Right ventricle myocardium superior (tissue), 1 donor: ENCODE results near the gene NCCRP1. TPM values are rescaled to one million over a fixed set of nuclear protein-coding genes. Genes with fewer than 3 reads are reported as not detected.
A peak's percentile ranks its signal among the peaks of the same experiment; 100 is the strongest.
"Not testable (repeated sequence)": the region's sequence is repeated elsewhere in the genome, so short reads cannot be mapped to it uniquely, and the experiment has no call there.

Experiments used
- ATAC-seq: fragments of 200-7000 bp; cut with Tn5 transposase; one replicate; pipeline ENCODE4 v1.9.1; 2020; ENCODE audit warnings: mild to moderate bottlenecking; ENCODE audit not compliant: poor library complexity
- DNase-seq: peaks from one replicate; pipeline ENCODE4 v3.0.0-alpha.2; 2020
- intact Hi-C: fragments of 100-400 bp; cut with DNase I; formaldehyde crosslinking; loops from one replicate; pipeline ENCODE4 v1.11.2; 2022
- total RNA-seq: library from RNA; stranded (reverse); fragmentation: NEBNext Ultra II Directional; extraction: Animal tissue kit (Norgen Biotek cat#: 25700); gene quantifications from one replicate; pipeline ENCODE4 v1.2.1, GENCODE V29; 2021
- donor health status: DM: no; HTN: yes; CAD: no; lungs with severe emphysema.

The NCCRP1 gene
- total RNA-seq, 1 donor from 2014 or later, result not detected

DNA sequence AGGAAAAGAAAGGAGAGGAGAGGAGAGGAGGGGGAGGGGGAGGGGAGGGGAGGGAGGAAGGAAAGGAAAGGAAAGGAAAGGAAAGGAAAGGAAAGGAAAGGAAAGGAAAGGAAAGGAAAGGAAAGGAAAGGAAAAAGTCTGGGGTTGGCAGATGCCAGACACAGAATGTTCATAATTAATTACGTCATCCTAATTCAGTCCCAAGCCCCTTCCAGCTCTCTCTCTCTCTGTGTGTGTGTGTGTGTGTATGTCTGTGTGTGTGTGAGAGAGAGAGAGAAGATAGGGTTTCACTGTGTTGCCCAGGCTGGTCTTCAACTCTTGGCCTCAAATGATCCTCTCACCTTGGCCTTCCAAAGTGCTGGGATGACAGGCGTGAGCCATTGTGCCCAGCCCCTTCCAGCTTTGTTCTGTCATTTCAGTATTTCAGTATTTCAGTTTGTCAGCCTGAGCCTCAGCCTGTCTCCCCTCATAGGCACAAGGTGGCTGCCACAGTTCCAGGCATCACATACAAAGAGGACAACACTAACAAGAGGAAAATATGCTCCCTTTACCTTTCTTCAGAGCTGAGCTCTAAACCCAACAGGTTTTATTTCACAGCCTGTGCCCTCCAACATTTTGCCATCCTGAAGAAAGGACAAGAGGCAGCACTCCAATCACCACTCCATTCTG, 33.5 kb downstream of the NCCRP1 start:
- no peak for DNase-seq
- intact Hi-C loops, result no loop called here
- ATAC-seq, result no peak

DNA sequence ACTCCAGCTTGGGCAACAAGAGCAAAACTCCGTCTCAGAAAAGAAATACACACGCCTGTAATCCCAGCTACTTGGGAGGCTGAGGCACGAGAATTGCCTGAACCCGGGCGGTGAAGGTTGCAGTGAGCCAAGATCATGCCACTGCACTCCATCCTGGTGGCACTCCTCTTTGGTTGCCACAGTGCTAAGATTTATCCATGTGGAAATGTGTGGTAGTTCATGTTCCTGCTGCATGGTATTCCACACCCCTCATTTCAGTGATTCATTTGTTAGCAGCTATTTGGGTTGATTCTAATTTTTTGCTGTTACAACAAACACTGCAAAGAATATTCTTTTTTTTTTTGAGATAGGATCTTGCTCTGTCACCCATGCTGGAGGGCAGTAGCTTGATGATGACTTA, 35.9 kb downstream of the NCCRP1 start:
- no peak for DNase-seq
- intact Hi-C loops, result no loop called here
- ATAC-seq, result no peak

DNA sequence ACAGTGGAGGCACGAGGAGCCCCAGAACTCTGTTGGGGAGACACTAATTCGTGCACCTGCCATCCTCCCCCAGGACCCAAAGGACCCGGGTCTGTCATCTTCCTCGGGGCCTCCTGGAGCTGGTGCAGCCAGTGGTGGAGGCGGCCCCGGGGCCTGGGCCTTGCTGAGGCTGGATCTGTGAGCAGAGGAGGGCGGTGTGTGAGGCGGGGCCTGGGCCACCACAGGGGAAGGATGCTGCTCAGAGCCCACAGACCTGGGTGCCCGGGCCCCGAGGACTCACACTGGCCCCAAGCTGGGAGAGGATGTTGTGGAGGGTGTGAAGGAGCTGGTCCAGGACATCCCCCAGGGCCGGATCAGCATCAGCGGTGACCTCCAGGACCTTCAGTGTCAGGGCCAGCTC, 39.8 kb downstream of the NCCRP1 start:
- intact Hi-C loops, result no loop called here
- ATAC-seq, result no peak

GRCh38 chr19:39237200-39238184, 40.7 kb downstream of the NCCRP1 start:
- DNase-seq (no peak), ATAC-seq (no peak)
- intact Hi-C loops, result no loop called here

More for the DNA sequence above, 39.8 kb downstream of the NCCRP1 start:
- DNase-seq, result no peak

DNA sequence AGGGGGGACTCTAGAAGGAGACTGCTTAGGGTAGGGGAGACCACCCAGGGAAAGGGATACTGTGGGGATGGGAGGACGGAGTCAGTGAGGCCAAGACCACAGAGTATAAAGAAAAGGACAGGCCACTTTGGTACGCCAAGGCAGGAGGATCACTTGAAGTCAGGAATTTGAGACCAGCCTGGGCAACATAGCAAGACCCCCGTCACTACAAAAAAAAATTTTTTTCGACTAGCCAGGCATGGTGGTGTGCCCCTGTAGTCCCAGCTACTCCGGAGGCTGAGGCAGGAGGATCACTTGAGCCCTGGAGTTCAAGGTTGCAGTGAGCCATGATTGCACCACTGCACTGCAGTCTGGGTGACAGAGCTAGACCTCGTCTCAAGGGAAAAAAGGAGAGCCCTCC, 41.4 kb downstream of the NCCRP1 start:
- ATAC-seq, result no peak

DNA sequence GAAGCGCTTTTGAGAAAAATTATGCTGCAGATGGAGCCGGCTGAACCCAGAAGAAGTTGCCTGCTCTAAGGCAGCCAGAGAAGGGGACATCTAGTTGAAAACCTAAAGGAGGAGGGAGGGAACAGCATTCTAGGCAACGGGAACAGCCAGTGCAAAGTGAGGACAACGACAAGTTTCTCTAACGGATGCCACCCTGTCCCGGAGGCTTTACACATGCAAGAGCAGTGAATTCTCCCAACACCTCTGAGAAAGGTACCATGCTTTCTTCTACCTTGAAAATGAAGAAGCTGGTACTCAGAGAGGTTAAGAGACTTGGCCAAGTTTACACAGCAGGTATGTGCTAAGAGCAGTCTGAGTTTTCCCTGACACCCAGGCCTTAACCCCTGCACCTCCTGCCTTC, 42.2 kb downstream of the NCCRP1 start:
- intact Hi-C loops, result no loop called here
- DNase-seq (no peak), ATAC-seq (no peak)

More for the DNA sequence above, 41.4 kb downstream of the NCCRP1 start:
- intact Hi-C loops, result no loop called here
- DNase-seq, result no peak

DNA sequence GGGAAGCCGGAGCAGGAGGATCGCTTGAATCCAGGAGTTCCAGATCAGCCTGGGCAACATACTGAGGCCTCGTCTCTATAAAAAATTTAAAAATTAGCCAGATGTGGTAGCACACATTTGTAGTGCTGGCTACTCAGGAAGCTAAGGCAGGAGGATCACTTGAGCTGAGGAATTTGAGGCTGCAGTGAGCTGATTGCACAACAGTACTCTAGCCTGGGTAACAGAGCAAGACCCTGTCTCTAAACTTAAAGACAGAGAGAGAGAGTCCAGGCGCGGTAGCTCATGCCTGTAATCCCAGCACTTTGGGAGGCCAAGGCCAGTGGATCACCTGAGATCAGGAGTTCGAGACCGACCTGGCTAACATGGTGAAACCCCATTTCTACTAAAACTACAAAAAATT, 43.7 kb downstream of the NCCRP1 start:
- intact Hi-C loops, result no loop called here
- DNase-seq, result no peak
- ATAC-seq, result no peak

GRCh38 chr19:39243741-39244140, 47.0 kb downstream of the NCCRP1 start:
- ATAC-seq, DNase-seq, intact Hi-C loops: not testable (repeated sequence)

- intact Hi-C loops, DNase-seq, ATAC-seq: not testable (repeated sequence)
These were observed 47.8 kb downstream of the NCCRP1 start, which contains the start of gene IFNL3 for GRCh38 chr19:39244410-39245100. Gene IFNL3, minus strand, starts transcription at chr19:39245006. Its CDS starts 39 bp downstream, at chr19:39244967.

- intact Hi-C loops, ATAC-seq: not testable (repeated sequence)
These were observed 48.4 kb downstream of the NCCRP1 start for GRCh38 chr19:39245166-39245565.

DNA sequence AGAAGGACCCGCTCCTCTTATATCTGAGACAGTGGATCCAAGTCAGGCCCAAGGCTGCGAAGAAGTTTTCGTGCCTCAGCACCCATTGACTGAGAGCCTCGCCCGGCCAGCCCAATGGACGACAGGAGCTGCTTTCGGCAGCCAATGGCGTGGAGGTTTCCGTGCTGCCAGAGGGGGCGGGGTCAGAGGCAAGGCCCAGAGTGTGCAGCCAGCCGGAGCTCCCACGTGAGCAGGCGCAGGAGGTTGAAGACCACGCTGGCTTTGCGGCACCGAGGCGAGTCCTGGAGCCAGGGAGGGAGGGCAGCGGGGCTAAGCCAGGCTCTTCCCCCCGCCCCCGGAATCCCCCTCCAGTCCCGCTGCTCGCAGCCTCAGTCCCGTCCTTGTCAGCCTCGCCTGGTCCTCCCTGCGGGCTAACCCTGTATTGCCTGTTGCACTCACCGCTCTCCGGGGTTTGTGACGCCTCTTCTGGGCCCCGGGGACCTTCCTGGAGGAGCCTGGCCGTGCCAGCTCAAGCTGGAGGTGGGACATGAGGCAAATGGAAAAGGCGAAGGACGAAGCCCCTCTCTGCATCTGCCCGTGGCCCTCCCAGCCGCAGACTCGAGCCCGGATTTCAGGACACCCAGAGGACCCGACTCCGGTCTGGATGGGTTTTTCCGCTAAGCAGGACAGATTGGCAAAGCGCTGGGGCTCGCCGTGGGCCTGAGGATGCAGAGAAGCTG, 50.3 kb downstream of the NCCRP1 start:
- ATAC-seq, result peak; percentile 46
- DNase-seq, result peak; percentile 45
- intact Hi-C loops, result no loop called here

More at GRCh38 chr19:39245166-39245565, 48.4 kb downstream of the NCCRP1 start:
- not testable (repeated sequence) for DNase-seq

GRCh38 chr19:39247701-39248664, 51.2 kb downstream of the NCCRP1 start:
- intact Hi-C loops, result no loop called here

GRCh38 chr19:39248806-39249205, 52.0 kb downstream of the NCCRP1 start, which contains the start of gene IFNL4:
Gene IFNL4, minus strand, starts transcription at chr19:39248856.
- ATAC-seq, result no peak
- no peak for DNase-seq
- intact Hi-C loops, result no loop called here

More at GRCh38 chr19:39247701-39248664, 51.2 kb downstream of the NCCRP1 start:
- DNase-seq (no peak), ATAC-seq (peak; percentile 36)

DNA sequence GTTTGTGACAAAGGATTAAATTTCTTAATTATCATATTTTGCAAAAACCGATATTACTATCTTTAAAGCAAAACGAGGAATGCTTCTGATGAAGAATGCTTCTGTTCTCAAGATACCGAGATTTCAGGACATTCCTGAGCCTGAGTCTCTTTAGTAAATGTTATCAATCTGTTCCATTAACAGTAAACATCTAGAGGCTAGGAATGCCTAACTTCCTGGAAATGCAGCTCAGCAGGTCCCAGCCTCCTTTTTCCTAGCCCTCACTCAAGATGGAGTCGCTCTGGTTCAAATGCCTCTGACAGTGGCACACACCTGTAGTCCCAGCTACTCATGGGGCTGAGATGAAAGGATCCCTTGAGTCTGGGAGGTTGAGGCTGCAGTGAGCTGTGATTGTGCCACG, 54.3 kb downstream of the NCCRP1 start:
- intact Hi-C loops, result no loop called here
- DNase-seq, result no peak
- no peak for ATAC-seq
